ENCODE results near the gene ALG10B. TPM values are rescaled to one million over a fixed set of nuclear protein-coding genes. Genes with fewer than 3 reads are reported as not detected.
A peak's percentile ranks its signal among the peaks of the same experiment; 100 is the strongest.
"Not testable (repeated sequence)": the region's sequence is repeated elsewhere in the genome, so short reads cannot be mapped to it uniquely, and the experiment has no call there.

Gene ALG10B
- total RNA-seq, 2 donors from 2014 or later: 5.5 to 6.2 TPM

- DNase-seq (ENCODE audit: low spot score) (no peak), ATAC-seq (ENCODE audit: insufficient number of reproducible peaks, low FRiP score, low read depth) (no peak)
- no peaks in the 10 kb centered on the region for H3K27me3 ChIP-seq (replicated peaks; ENCODE audit: insufficient read depth)
- H3K4me1 ChIP-seq (ENCODE audit: control insufficient read depth in 1 of 2, low read depth in 2 of 2): no peaks in the 10 kb centered on the region
- peak; percentile 52 for TF ChIP-seq CTCF (IDR thresholded peaks at IDR 0.05)
- no peak overlapping the region for H3K27ac ChIP-seq
- H3K4me3 ChIP-seq: no peak overlapping the region
- H3K36me3 ChIP-seq: no peaks in the 10 kb centered on the region
- H3K9me3 ChIP-seq: no peaks in the 10 kb centered on the region
These were observed 11.8 kb downstream of the ALG10B start for GRCh38 chr12:38328306-38328895.

GRCh38 chr12:38330414-38330813 is 13.8 kb downstream of the ALG10B start:
- H3K4me3 ChIP-seq; H3K4me1 ChIP-seq (ENCODE audit: control insufficient read depth in 1 of 2, low read depth in 2 of 2); H3K27me3 ChIP-seq (replicated peaks; ENCODE audit: insufficient read depth); H3K9me3 ChIP-seq; ATAC-seq (ENCODE audit: insufficient number of reproducible peaks, low FRiP score, low read depth); H3K27ac ChIP-seq; H3K36me3 ChIP-seq; DNase-seq (ENCODE audit: low spot score): not testable (repeated sequence)

GRCh38 chr12:38332814-38333213 is 16.2 kb downstream of the ALG10B start:
- no peaks in the 10 kb centered on the region for H3K27me3 ChIP-seq (replicated peaks; ENCODE audit: insufficient read depth)
- DNase-seq (ENCODE audit: low spot score): no peak
- no peak for TF ChIP-seq CTCF (IDR thresholded peaks at IDR 0.05)

DNA sequence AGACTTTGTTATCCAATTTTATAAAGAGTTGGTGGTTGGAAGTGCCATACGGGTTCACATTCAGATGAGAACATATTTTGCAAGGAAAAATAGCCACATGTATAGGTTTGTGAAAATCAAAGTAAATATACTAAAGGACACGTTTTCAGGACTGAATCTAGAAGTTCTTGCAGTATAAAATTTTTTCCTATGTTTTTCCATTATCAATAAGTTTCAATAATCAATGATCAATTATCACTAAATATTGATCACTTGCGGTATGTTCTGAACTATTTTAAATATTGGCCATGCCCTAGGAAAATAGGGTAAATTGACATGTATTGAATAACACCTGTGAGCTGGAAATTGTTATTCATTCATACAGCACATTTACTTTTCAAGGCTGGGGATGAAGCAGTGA is 25.9 kb downstream of the ALG10B start:
- ATAC-seq (ENCODE audit: insufficient number of reproducible peaks, low FRiP score, low read depth) (no peak), DNase-seq (ENCODE audit: low spot score) (no peak)
- Histone ChIP-seq H3K36me3 (no peaks in the 10 kb centered on the region), H3K27ac (no peak overlapping the region), H3K9me3 (no peaks in the 10 kb centered on the region), H3K27me3 (replicated peaks; ENCODE audit: insufficient read depth) (no peaks in the 10 kb centered on the region), H3K4me3 (no peak overlapping the region), H3K4me1 (ENCODE audit: control insufficient read depth in 1 of 2, low read depth in 2 of 2) (no peaks in the 10 kb centered on the region)
- TF ChIP-seq CTCF (IDR thresholded peaks at IDR 0.05): no peak

More at GRCh38 chr12:38332814-38333213, 16.2 kb downstream of the ALG10B start:
- Histone ChIP-seq H3K4me1 (ENCODE audit: control insufficient read depth in 1 of 2, low read depth in 2 of 2) (no peaks in the 10 kb centered on the region), H3K4me3 (no peak overlapping the region), H3K36me3 (no peaks in the 10 kb centered on the region), H3K27ac (no peak overlapping the region), H3K9me3 (no peaks in the 10 kb centered on the region)
- no peak for ATAC-seq (ENCODE audit: insufficient number of reproducible peaks, low FRiP score, low read depth)

DNA sequence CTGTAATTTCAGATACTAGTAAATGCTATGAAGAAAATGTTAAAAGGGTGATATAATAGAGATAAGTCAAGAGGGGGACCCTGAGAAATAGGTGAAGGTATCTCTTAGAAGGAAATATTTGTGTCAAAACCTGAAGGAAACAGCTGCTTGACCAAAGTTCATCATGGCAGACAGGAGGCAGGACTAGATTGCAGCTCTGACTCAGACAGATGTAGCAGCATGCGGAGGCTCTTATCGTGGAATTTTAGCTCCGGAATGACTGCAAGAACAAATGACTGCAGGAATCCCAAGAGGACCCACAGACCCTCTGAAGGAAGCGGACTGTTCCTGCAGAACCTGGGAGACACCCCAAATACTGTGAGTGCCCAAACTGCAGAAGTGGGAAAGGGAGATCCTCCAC is 26.7 kb downstream of the ALG10B start:
- not testable (repeated sequence) for H3K4me3 ChIP-seq; H3K9me3 ChIP-seq; ATAC-seq (ENCODE audit: insufficient number of reproducible peaks, low FRiP score, low read depth); H3K4me1 ChIP-seq (ENCODE audit: control insufficient read depth in 1 of 2, low read depth in 2 of 2); H3K36me3 ChIP-seq; DNase-seq (ENCODE audit: low spot score); H3K27me3 ChIP-seq (replicated peaks; ENCODE audit: insufficient read depth); H3K27ac ChIP-seq

DNA sequence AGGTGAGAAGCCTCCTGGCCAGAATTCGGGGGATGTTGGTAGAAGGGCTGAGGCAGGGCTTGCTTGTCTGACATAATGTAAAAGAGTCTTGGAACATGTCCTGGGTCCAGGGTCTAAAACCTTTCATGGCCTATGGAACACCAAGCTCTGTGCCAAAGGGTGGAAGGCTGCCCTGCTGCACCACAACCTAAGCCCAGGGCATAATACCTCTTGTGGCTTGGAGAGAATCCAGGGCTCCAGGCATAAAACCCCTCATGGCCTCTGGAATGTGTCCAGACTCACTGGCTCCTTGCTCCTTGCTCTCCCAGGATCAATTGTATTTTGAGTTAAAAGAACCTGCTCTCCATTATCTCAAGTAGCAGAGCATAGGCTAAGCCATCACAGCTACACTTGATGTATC is 27.3 kb downstream of the ALG10B start:
- H3K27ac ChIP-seq; H3K27me3 ChIP-seq (replicated peaks; ENCODE audit: insufficient read depth); H3K4me3 ChIP-seq; H3K36me3 ChIP-seq; DNase-seq (ENCODE audit: low spot score); H3K4me1 ChIP-seq (ENCODE audit: control insufficient read depth in 1 of 2, low read depth in 2 of 2); ATAC-seq (ENCODE audit: insufficient number of reproducible peaks, low FRiP score, low read depth); H3K9me3 ChIP-seq: not testable (repeated sequence)

Data from thoracic aorta (tissue), 2 donors.